ENCODE measurements around the gene CIITA. TPM values are rescaled to one million over a fixed set of nuclear protein-coding genes. Genes with fewer than 3 reads are reported as not detected.

CIITA gene
- polyA plus RNA-seq, 1 donor (not counting 4 experiments of a cell fraction or from before 2014, with no cell fraction given): 0.05 TPM

- H4K20me1 ChIP-seq (ENCODE audit: control insufficient read depth, extremely low read depth, insufficient read depth, low read length): no peaks in the 10 kb centered on the region
- dilution Hi-C loops (cut with MboI; ENCODE audit: extremely low pct_ligation_motif_present, low sequenced_read_pairs): no loop called here
- DNase-seq (ENCODE audit: low read depth, low spot score) (no peak), FAIRE-seq (no peak)
- H3K9me3 ChIP-seq (ENCODE audit: control insufficient read depth, low read depth, low read length): no peaks in the 10 kb centered on the region
- no peaks in the 10 kb centered on the region for H3K9me1 ChIP-seq (ENCODE audit: control insufficient read depth, extremely low read depth, insufficient read depth, low read length)
- H3K4me2 ChIP-seq (ENCODE audit: control insufficient read depth, extremely low read depth, insufficient read depth, low read depth, low read length): no peak overlapping the region
- no peaks in the 10 kb centered on the region for H3K36me3 ChIP-seq (ENCODE audit: control insufficient read depth in 2 of 2, extremely low read depth in 1 of 2, insufficient read depth in 2 of 2, low read length in 2 of 2)
- no peaks in the 10 kb centered on the region for H3K79me2 ChIP-seq (ENCODE audit: control insufficient read depth, insufficient read depth, low read length)
- no peak overlapping the region for H3K9ac ChIP-seq (ENCODE audit: control insufficient read depth, extremely low read depth, insufficient read depth, low read length)
- peaks cover 6% of the 10 kb centered on the region for H3K27me3 ChIP-seq (ENCODE audit: control insufficient read depth, extremely low read depth, insufficient read depth, low read length)
- TF ChIP-seq EZH2 (IDR thresholded peaks at IDR 0.05; ENCODE audit: low read length) (no peak), CTCF (optimal IDR thresholded peaks at IDR 0.05 in 1 of 3, IDR thresholded peaks at IDR 0.05 in 1 of 3, conservative IDR thresholded peaks at IDR 0.05 in 1 of 3; ENCODE audit: extremely low read depth in 1 of 3, insufficient read depth in 2 of 3, low read length in 3 of 3) (no peak)
- H2AFZ ChIP-seq (ENCODE audit: control insufficient read depth, low read length): no peak overlapping the region
- peaks cover 3% of the 10 kb centered on the region for H3K4me1 ChIP-seq (ENCODE audit: control insufficient read depth, extremely low read depth, insufficient read depth, low read length)
- H3K4me3 ChIP-seq (ENCODE audit: control insufficient read depth in 2 of 3, extremely low read depth in 1 of 3, insufficient read depth in 2 of 3, low read depth in 1 of 3, low read length in 3 of 3): no peak overlapping the region
- no peak overlapping the region for H3K27ac ChIP-seq (ENCODE audit: control insufficient read depth, insufficient read depth, low read length)
Measured at GRCh38 chr16:10885246-10885645, 8.2 kb downstream of the CIITA start.

GRCh38 chr16:10888320-10888937 lies 11.4 kb downstream of the CIITA start:
- dilution Hi-C loops (cut with MboI; ENCODE audit: extremely low pct_ligation_motif_present, low sequenced_read_pairs): no loop called here
- Histone ChIP-seq H3K27me3 (ENCODE audit: control insufficient read depth, extremely low read depth, insufficient read depth, low read length) (no peaks in the 10 kb centered on the region), H3K9ac (ENCODE audit: control insufficient read depth, extremely low read depth, insufficient read depth, low read length) (no peak overlapping the region), H3K4me3 (ENCODE audit: control insufficient read depth in 2 of 3, extremely low read depth in 1 of 3, insufficient read depth in 2 of 3, low read depth in 1 of 3, low read length in 3 of 3) (no peak overlapping the region), H4K20me1 (ENCODE audit: control insufficient read depth, extremely low read depth, insufficient read depth, low read length) (no peaks in the 10 kb centered on the region), H3K4me1 (ENCODE audit: control insufficient read depth, extremely low read depth, insufficient read depth, low read length) (peaks cover 3% of the 10 kb centered on the region), H3K27ac (ENCODE audit: control insufficient read depth, insufficient read depth, low read length) (no peak overlapping the region), H3K79me2 (ENCODE audit: control insufficient read depth, insufficient read depth, low read length) (no peaks in the 10 kb centered on the region), H3K36me3 (ENCODE audit: control insufficient read depth in 2 of 2, extremely low read depth in 1 of 2, insufficient read depth in 2 of 2, low read length in 2 of 2) (no peaks in the 10 kb centered on the region), H3K9me3 (ENCODE audit: control insufficient read depth, low read depth, low read length) (no peaks in the 10 kb centered on the region), H2AFZ (ENCODE audit: control insufficient read depth, low read length) (no peak overlapping the region), H3K9me1 (ENCODE audit: control insufficient read depth, extremely low read depth, insufficient read depth, low read length) (no peaks in the 10 kb centered on the region), H3K4me2 (ENCODE audit: control insufficient read depth, extremely low read depth, insufficient read depth, low read depth, low read length) (no peak overlapping the region)
- FAIRE-seq (no peak), DNase-seq (ENCODE audit: low read depth, low spot score) (no peak)
- TF ChIP-seq CTCF (optimal IDR thresholded peaks at IDR 0.05 in 1 of 3, IDR thresholded peaks at IDR 0.05 in 1 of 3, conservative IDR thresholded peaks at IDR 0.05 in 1 of 3; ENCODE audit: extremely low read depth in 1 of 3, insufficient read depth in 2 of 3, low read length in 3 of 3): no peak
- no peak for TF ChIP-seq EZH2 (IDR thresholded peaks at IDR 0.05; ENCODE audit: low read length)

Measured in keratinocyte (primary cell).